Stimulated activated naive CD8-positive, alpha-beta T cell treated with anti-CD3 and anti-CD28 coated beads, Interleukin-15, Interleukin-2, amounts not matched to agents 100 ng/mL and 50 ng/mL, for 24 hours (primary cell): ENCODE measurements around the gene GTF2H1.
"Not testable (repeated sequence)": the region's sequence is repeated elsewhere in the genome, so short reads cannot be mapped to it uniquely, and the experiment has no call there.

ENCODE experiments used
- H3K27ac Mint-ChIP-seq: one replicate; pipeline ENCODE4 v1.8.0; 2021; ENCODE audit warnings: mild to moderate bottlenecking, mixed read lengths
- H3K27me3 Mint-ChIP-seq: one replicate; pipeline ENCODE4 v1.8.0; 2021; ENCODE audit warnings: mixed read lengths
- H3K36me3 Mint-ChIP-seq: one replicate; pipeline ENCODE4 v1.8.0; 2021; ENCODE audit warnings: low read depth, mixed read lengths
- H3K4me1 Mint-ChIP-seq: one replicate; pipeline ENCODE4 v1.8.0; 2021; ENCODE audit warnings: low read depth, mixed read lengths
- H3K4me3 Mint-ChIP-seq: one replicate; pipeline ENCODE4 v1.8.0; 2021; ENCODE audit warnings: mild to moderate bottlenecking, mixed read lengths
- H3K9me3 Mint-ChIP-seq: one replicate; pipeline ENCODE4 v1.8.0; 2021; ENCODE audit warnings: mixed read lengths

GTF2H1 gene

GRCh38 chr11:18312012-18312411 lies 10.4 kb upstream of the GTF2H1 start:
- H3K27me3 Mint-ChIP-seq: no peaks in the 10 kb centered on the region
- no peak overlapping the region for H3K4me3 Mint-ChIP-seq
- H3K36me3 Mint-ChIP-seq: peaks cover 52% of the 10 kb centered on the region
- no peak overlapping the region for H3K27ac Mint-ChIP-seq
- H3K4me1 Mint-ChIP-seq: peaks cover 11% of the 10 kb centered on the region
- H3K9me3 Mint-ChIP-seq: no peaks in the 10 kb centered on the region

- Mint-ChIP-seq H3K4me3 (no peak overlapping the region), H3K27me3 (no peaks in the 10 kb centered on the region), H3K36me3 (peaks cover 51% of the 10 kb centered on the region), H3K9me3 (no peaks in the 10 kb centered on the region), H3K4me1 (peaks cover 11% of the 10 kb centered on the region), H3K27ac (peak overlapping the region; percentile 8)
Measured at GRCh38 chr11:18312663-18313420, 9.5 kb upstream of the GTF2H1 start.

GRCh38 chr11:18313965-18314763 lies 8.2 kb upstream of the GTF2H1 start:
- Mint-ChIP-seq H3K4me1 (peaks cover 21% of the 10 kb centered on the region), H3K36me3 (peaks cover 47% of the 10 kb centered on the region), H3K27ac (no peak overlapping the region), H3K27me3 (no peaks in the 10 kb centered on the region), H3K9me3 (no peaks in the 10 kb centered on the region), H3K4me3 (no peak overlapping the region)

GRCh38 chr11:18314784-18315523 lies 7.4 kb upstream of the GTF2H1 start:
- Mint-ChIP-seq H3K27ac (no peak overlapping the region), H3K27me3 (no peaks in the 10 kb centered on the region), H3K36me3 (peaks cover 48% of the 10 kb centered on the region), H3K4me1 (peaks cover 29% of the 10 kb centered on the region), H3K9me3 (no peaks in the 10 kb centered on the region), H3K4me3 (no peak overlapping the region)

- Mint-ChIP-seq H3K27me3 (no peaks in the 10 kb centered on the region), H3K36me3 (peaks cover 42% of the 10 kb centered on the region), H3K4me1 (peaks cover 34% of the 10 kb centered on the region), H3K27ac (no peak overlapping the region), H3K9me3 (no peaks in the 10 kb centered on the region), H3K4me3 (no peak overlapping the region)
Measured at GRCh38 chr11:18315893-18316292, 6.5 kb upstream of the GTF2H1 start.

GRCh38 chr11:18317551-18317950 lies 4.8 kb upstream of the GTF2H1 start:
- Mint-ChIP-seq H3K9me3 (no peaks in the 10 kb centered on the region), H3K36me3 (peaks cover 30% of the 10 kb centered on the region), H3K27me3 (no peaks in the 10 kb centered on the region), H3K4me1 (peaks cover 43% of the 10 kb centered on the region), H3K4me3 (no peak overlapping the region), H3K27ac (peak overlapping the region; percentile 18)

- H3K4me3 Mint-ChIP-seq: peak overlapping the region; percentile 56
- no peaks in the 10 kb centered on the region for H3K27me3 Mint-ChIP-seq
- peaks cover 40% of the 10 kb centered on the region for H3K36me3 Mint-ChIP-seq
- peaks cover 57% of the 10 kb centered on the region for H3K4me1 Mint-ChIP-seq
- no peak overlapping the region for H3K27ac Mint-ChIP-seq
- no peaks in the 10 kb centered on the region for H3K9me3 Mint-ChIP-seq
Measured at GRCh38 chr11:18319914-18320313, 2.5 kb upstream of the GTF2H1 start.

GRCh38 chr11:18320617-18321016 lies 1.8 kb upstream of the GTF2H1 start:
- Mint-ChIP-seq H3K27me3 (no peaks in the 10 kb centered on the region), H3K9me3 (no peaks in the 10 kb centered on the region), H3K36me3 (peaks cover 42% of the 10 kb centered on the region), H3K4me3 (peak overlapping the region; percentile 56), H3K27ac (no peak overlapping the region), H3K4me1 (peaks cover 63% of the 10 kb centered on the region)

GRCh38 chr11:18321578-18321968 lies 794 bp upstream of the GTF2H1 start:
- H3K27me3 Mint-ChIP-seq: no peaks in the 10 kb centered on the region
- peaks cover 45% of the 10 kb centered on the region for H3K36me3 Mint-ChIP-seq
- H3K4me1 Mint-ChIP-seq: peaks cover 67% of the 10 kb centered on the region
- no peaks in the 10 kb centered on the region for H3K9me3 Mint-ChIP-seq
- H3K27ac Mint-ChIP-seq: peak overlapping the region; percentile 100
- H3K4me3 Mint-ChIP-seq: peak overlapping the region; percentile 99

GRCh38 chr11:18322818-18323570 lies 627 bp downstream of the GTF2H1 start:
- Mint-ChIP-seq H3K4me1 (peaks cover 70% of the 10 kb centered on the region), H3K36me3 (peaks cover 46% of the 10 kb centered on the region), H3K4me3 (peak overlapping the region; percentile 99), H3K9me3 (no peaks in the 10 kb centered on the region), H3K27ac (peak overlapping the region; percentile 100), H3K27me3 (no peaks in the 10 kb centered on the region)

- peak overlapping the region; percentile 100 for H3K27ac Mint-ChIP-seq
- H3K27me3 Mint-ChIP-seq, H3K9me3 Mint-ChIP-seq: not testable (repeated sequence)
- peak overlapping the region; percentile 99 for H3K4me3 Mint-ChIP-seq
- peaks cover 65% of the 10 kb centered on the region for H3K4me1 Mint-ChIP-seq
- H3K36me3 Mint-ChIP-seq: peaks cover 43% of the 10 kb centered on the region
Measured at GRCh38 chr11:18323881-18324280, 1.5 kb downstream of the GTF2H1 start.

- peak overlapping the region; percentile 99 for H3K4me3 Mint-ChIP-seq
- H3K27me3 Mint-ChIP-seq: no peaks in the 10 kb centered on the region
- H3K27ac Mint-ChIP-seq: peak overlapping the region; percentile 59
- peaks cover 43% of the 10 kb centered on the region for H3K36me3 Mint-ChIP-seq
- no peaks in the 10 kb centered on the region for H3K9me3 Mint-ChIP-seq
- peaks cover 65% of the 10 kb centered on the region for H3K4me1 Mint-ChIP-seq
Measured at GRCh38 chr11:18324381-18324780, 2.0 kb downstream of the GTF2H1 start.

- H3K4me1 Mint-ChIP-seq: peaks cover 62% of the 10 kb centered on the region
- peak overlapping the region; percentile 12 for H3K27ac Mint-ChIP-seq
- peaks cover 69% of the 10 kb centered on the region for H3K36me3 Mint-ChIP-seq
- no peak overlapping the region for H3K4me3 Mint-ChIP-seq
- H3K9me3 Mint-ChIP-seq: no peaks in the 10 kb centered on the region
- H3K27me3 Mint-ChIP-seq: no peaks in the 10 kb centered on the region
Measured at GRCh38 chr11:18329196-18329870, 7.0 kb downstream of the GTF2H1 start.

GRCh38 chr11:18330921-18331320 lies 8.6 kb downstream of the GTF2H1 start:
- Mint-ChIP-seq H3K4me1 (peaks cover 47% of the 10 kb centered on the region), H3K27ac (no peak overlapping the region), H3K27me3 (no peaks in the 10 kb centered on the region), H3K36me3 (peaks cover 69% of the 10 kb centered on the region), H3K9me3 (no peaks in the 10 kb centered on the region), H3K4me3 (no peak overlapping the region)
